Keratinocyte (primary cell): Measurements from ENCODE around the gene HGF. TPM values are rescaled to one million over a fixed set of nuclear protein-coding genes. Genes with fewer than 3 reads are reported as not detected.

Experiments
- DNase-seq: peaks from one replicate; pipeline ENCODE4 v3.0.0-alpha.2; 2011; ENCODE audit warnings: low read depth, missing footprints, low spot score
- FAIRE-seq: peaks from 2 replicates; lab custom pipeline; 2011; peaks lifted over from hg19 to GRCh38; lab: Jason Lieb, UNC
- H2AFZ ChIP-seq: 2 replicates; pipeline ENCODE4 v1.6.0; 2012; ENCODE audit warnings: low read length, control low read depth, inconsistent platforms; ENCODE audit not compliant: control insufficient read depth
- H3K27ac ChIP-seq: 2 replicates; pipeline ENCODE4 v1.5.1; 2011; ENCODE audit warnings: low read length; ENCODE audit not compliant: control insufficient read depth, insufficient read depth
- H3K27me3 ChIP-seq: 3 replicates; pipeline ENCODE4 v1.6.0; 2011; ENCODE audit warnings: low read length; ENCODE audit not compliant: control insufficient read depth, insufficient read depth; ENCODE audit errors: extremely low read depth
- H3K36me3 ChIP-seq, 2 experiments: 2 replicates in 1 of 2; 3 replicates in 1 of 2; pipeline ENCODE4 v1.5.1; 2011; ENCODE audit warnings: low read length in 2 of 2, mild to moderate bottlenecking in 1 of 2; ENCODE audit not compliant: control insufficient read depth in 2 of 2, insufficient read depth in 2 of 2; ENCODE audit errors: extremely low read depth in 1 of 2
- H3K4me1 ChIP-seq: 3 replicates; pipeline ENCODE4 v1.5.1; 2011; ENCODE audit warnings: low read length; ENCODE audit not compliant: control insufficient read depth, insufficient read depth; ENCODE audit errors: extremely low read depth
- H3K4me2 ChIP-seq: 3 replicates; pipeline ENCODE4 v1.6.0; 2011; ENCODE audit warnings: low read depth, low read length; ENCODE audit not compliant: control insufficient read depth, insufficient read depth; ENCODE audit errors: extremely low read depth
- H3K4me3 ChIP-seq, 3 experiments: fragments of 200-600 bp in 1 of 3; sonication (generic) in 1 of 3; 2 replicates in 2 of 3; 3 replicates in 1 of 3; pipeline ENCODE4 v1.5.1; 2011 to 2016; ENCODE audit warnings: low read length in 3 of 3, mild to moderate bottlenecking in 3 of 3, control low read depth in 2 of 3, inconsistent platforms in 1 of 3, low read depth in 1 of 3, mixed read lengths in 1 of 3, mixed run types in 1 of 3, moderate library complexity in 1 of 3; ENCODE audit not compliant: control insufficient read depth in 2 of 3, insufficient read depth in 2 of 3; ENCODE audit errors: extremely low read depth in 1 of 3
- H3K79me2 ChIP-seq: 2 replicates; pipeline ENCODE4 v1.6.0; 2012; ENCODE audit warnings: low read length; ENCODE audit not compliant: control insufficient read depth, insufficient read depth
- H3K9ac ChIP-seq: 3 replicates; pipeline ENCODE4 v1.6.0; 2011; ENCODE audit warnings: low read length; ENCODE audit not compliant: control insufficient read depth, insufficient read depth; ENCODE audit errors: extremely low read depth
- H3K9me1 ChIP-seq: 3 replicates; pipeline ENCODE4 v1.6.0; 2011; ENCODE audit warnings: low read length; ENCODE audit not compliant: control insufficient read depth, insufficient read depth; ENCODE audit errors: extremely low read depth
- H3K9me3 ChIP-seq: 2 replicates; pipeline ENCODE4 v1.5.1; 2012; ENCODE audit warnings: low read depth, low read length; ENCODE audit not compliant: control insufficient read depth
- H4K20me1 ChIP-seq: 3 replicates; pipeline ENCODE4 v1.6.0; 2011; ENCODE audit warnings: low read length; ENCODE audit not compliant: control insufficient read depth, insufficient read depth; ENCODE audit errors: extremely low read depth
- EZH2 ChIP-seq: IDR thresholded peaks from one replicate; pipeline ENCODE4 v1.6.1; 2012; ENCODE audit warnings: inconsistent platforms, mild to moderate bottlenecking, low read length, moderate library complexity
- dilution Hi-C: fragments of 300-500 bp; cut with MboI; formaldehyde crosslinking; loops from one replicate; pipeline ENCODE4 v1.7.0; 2020; ENCODE audit warnings: low sequenced_read_pairs; ENCODE audit not compliant: extremely low pct_ligation_motif_present
- polyA plus RNA-seq, 5 experiments: library from polyadenylated mRNA; depleted of rRNA in 3 of 5; stranded (reverse) in 3 of 5; stranded (forward) in 1 of 5; unstranded in 1 of 5; fragments of >200 nt; gene quantifications; 1 replicate in 1 of 5; 2 replicates in 3 of 5; 3 replicates in 1 of 5; pipeline versions ENCODE4 v1.2.1 to v1.2.3, GENCODE V29; 2011 to 2012; ENCODE audit warnings: missing spikeins in 2 of 5, low read depth in 1 of 5, low replicate concordance in 1 of 5
- TF ChIP-seq, protein P1 (sequence below), 3 experiments: IDR thresholded peaks in 1 of 3; conservative IDR thresholded peaks in 1 of 3; optimal IDR thresholded peaks in 1 of 3; 2 replicates in 2 of 3; 3 replicates in 1 of 3; pipeline versions ENCODE3 to v1.5.1; 2011; ENCODE audit warnings: low read length in 3 of 3, mild to moderate bottlenecking in 3 of 3, moderate library complexity in 2 of 3, control low read depth in 1 of 3, inconsistent platforms in 1 of 3; ENCODE audit not compliant: insufficient read depth in 2 of 3; ENCODE audit errors: extremely low read depth in 1 of 3

The HGF gene
- polyA plus RNA-seq, 1 donor (not counting 4 experiments of a cell fraction or from before 2014, with no cell fraction given) = not detected

- Histone ChIP-seq H3K4me1 (peaks cover 14% of the 10 kb centered on the region), H2AFZ (no peak overlapping the region), H3K4me2 (no peak overlapping the region), H3K9ac (no peak overlapping the region), H3K27ac (no peak overlapping the region), H3K27me3 (no peaks in the 10 kb centered on the region), H3K4me3 (no peak overlapping the region), H3K79me2 (no peaks in the 10 kb centered on the region), H3K9me1 (no peaks in the 10 kb centered on the region), H4K20me1 (no peaks in the 10 kb centered on the region), H3K36me3 (no peaks in the 10 kb centered on the region), H3K9me3 (no peaks in the 10 kb centered on the region)
- dilution Hi-C loops = no loop called here
- TF ChIP-seq, protein P1, sequence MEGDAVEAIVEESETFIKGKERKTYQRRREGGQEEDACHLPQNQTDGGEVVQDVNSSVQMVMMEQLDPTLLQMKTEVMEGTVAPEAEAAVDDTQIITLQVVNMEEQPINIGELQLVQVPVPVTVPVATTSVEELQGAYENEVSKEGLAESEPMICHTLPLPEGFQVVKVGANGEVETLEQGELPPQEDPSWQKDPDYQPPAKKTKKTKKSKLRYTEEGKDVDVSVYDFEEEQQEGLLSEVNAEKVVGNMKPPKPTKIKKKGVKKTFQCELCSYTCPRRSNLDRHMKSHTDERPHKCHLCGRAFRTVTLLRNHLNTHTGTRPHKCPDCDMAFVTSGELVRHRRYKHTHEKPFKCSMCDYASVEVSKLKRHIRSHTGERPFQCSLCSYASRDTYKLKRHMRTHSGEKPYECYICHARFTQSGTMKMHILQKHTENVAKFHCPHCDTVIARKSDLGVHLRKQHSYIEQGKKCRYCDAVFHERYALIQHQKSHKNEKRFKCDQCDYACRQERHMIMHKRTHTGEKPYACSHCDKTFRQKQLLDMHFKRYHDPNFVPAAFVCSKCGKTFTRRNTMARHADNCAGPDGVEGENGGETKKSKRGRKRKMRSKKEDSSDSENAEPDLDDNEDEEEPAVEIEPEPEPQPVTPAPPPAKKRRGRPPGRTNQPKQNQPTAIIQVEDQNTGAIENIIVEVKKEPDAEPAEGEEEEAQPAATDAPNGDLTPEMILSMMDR (optimal IDR thresholded peaks at IDR 0.05 in 1 of 3, IDR thresholded peaks at IDR 0.05 in 1 of 3, conservative IDR thresholded peaks at IDR 0.05 in 1 of 3; ENCODE audit: extremely low read depth in 1 of 3, insufficient read depth in 2 of 3, low read length in 3 of 3) = no peak
- no peak for TF ChIP-seq EZH2
- DNase-seq = no peak
- FAIRE-seq = peak; percentile 36
These were observed 85.8 kb downstream of the HGF start for GRCh38 chr7:81684033-81684432.

DNA sequence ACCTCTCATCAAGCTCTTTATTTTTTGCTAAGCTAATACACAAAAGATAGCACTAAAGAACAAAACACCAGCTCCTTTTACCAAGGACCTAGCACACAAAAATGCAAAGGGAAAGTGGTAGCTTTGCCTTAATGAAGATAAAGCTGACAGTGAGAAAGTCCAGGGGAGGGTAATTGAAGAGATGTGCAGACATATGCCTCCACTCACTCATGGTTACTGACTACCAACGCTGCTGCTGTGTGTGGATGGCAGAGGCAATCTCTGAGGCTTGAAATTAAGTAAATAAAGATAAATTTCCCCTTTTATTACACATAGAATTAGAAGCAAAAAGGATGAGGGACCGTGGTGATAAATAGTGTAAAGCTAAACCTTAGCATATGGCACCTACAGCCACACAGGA lies 87.0 kb downstream of the HGF start:
- Histone ChIP-seq H3K27me3 (no peaks in the 10 kb centered on the region), H3K9me3 (no peaks in the 10 kb centered on the region), H3K9ac (no peak overlapping the region), H3K9me1 (no peaks in the 10 kb centered on the region), H3K4me1 (peaks cover 14% of the 10 kb centered on the region), H3K79me2 (no peaks in the 10 kb centered on the region), H2AFZ (peak overlapping the region; percentile 32), H3K4me3 (no peak overlapping the region), H3K36me3 (no peaks in the 10 kb centered on the region), H4K20me1 (no peaks in the 10 kb centered on the region), H3K4me2 (no peak overlapping the region), H3K27ac (no peak overlapping the region)
- dilution Hi-C loops = no loop called here
- DNase-seq (no peak), FAIRE-seq (no peak)
- no peak for TF ChIP-seq EZH2
- TF ChIP-seq, protein P1 (optimal IDR thresholded peaks at IDR 0.05 in 1 of 3, IDR thresholded peaks at IDR 0.05 in 1 of 3, conservative IDR thresholded peaks at IDR 0.05 in 1 of 3; ENCODE audit: extremely low read depth in 1 of 3, insufficient read depth in 2 of 3, low read length in 3 of 3) = no peak
